AG09309 (cell line): ENCODE measurements around the gene MYL10.

Source experiments
- DNase-seq: peaks from one replicate; pipeline ENCODE4 v3.0.0-alpha.2; 2010; ENCODE audit warnings: low read depth
- H3K4me3 ChIP-seq: 2 replicates; pipeline ENCODE4 v1.5.1; 2011; ENCODE audit warnings: mild to moderate bottlenecking, low read depth, low read length, moderate library complexity; ENCODE audit not compliant: control insufficient read depth
- TF ChIP-seq, protein P1 (sequence below): IDR thresholded peaks from 2 replicates; pipeline ENCODE4 v1.5.1; 2011; ENCODE audit warnings: mild to moderate bottlenecking, low read depth, low read length, inconsistent platforms; ENCODE audit not compliant: insufficient read depth, control insufficient read depth; ENCODE audit errors: missing control alignments

MYL10 gene

GRCh38 chr7:101631224-101631714, 2.2 kb upstream of the MYL10 start:
- no peak for DNase-seq
- TF ChIP-seq, protein P1, sequence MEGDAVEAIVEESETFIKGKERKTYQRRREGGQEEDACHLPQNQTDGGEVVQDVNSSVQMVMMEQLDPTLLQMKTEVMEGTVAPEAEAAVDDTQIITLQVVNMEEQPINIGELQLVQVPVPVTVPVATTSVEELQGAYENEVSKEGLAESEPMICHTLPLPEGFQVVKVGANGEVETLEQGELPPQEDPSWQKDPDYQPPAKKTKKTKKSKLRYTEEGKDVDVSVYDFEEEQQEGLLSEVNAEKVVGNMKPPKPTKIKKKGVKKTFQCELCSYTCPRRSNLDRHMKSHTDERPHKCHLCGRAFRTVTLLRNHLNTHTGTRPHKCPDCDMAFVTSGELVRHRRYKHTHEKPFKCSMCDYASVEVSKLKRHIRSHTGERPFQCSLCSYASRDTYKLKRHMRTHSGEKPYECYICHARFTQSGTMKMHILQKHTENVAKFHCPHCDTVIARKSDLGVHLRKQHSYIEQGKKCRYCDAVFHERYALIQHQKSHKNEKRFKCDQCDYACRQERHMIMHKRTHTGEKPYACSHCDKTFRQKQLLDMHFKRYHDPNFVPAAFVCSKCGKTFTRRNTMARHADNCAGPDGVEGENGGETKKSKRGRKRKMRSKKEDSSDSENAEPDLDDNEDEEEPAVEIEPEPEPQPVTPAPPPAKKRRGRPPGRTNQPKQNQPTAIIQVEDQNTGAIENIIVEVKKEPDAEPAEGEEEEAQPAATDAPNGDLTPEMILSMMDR, result no peak
- H3K4me3 ChIP-seq, result no peak overlapping the region

GRCh38 chr7:101630591-101630990, 1.5 kb upstream of the MYL10 start:
- TF ChIP-seq, protein P1, result no peak
- DNase-seq, result no peak
- H3K4me3 ChIP-seq, result no peak overlapping the region

- no peak for DNase-seq
- H3K4me3 ChIP-seq, result no peak overlapping the region
- TF ChIP-seq, protein P1, result no peak
Measured at GRCh38 chr7:101628522-101628921, 574 bp downstream of the MYL10 start.

- H3K4me3 ChIP-seq, result no peak overlapping the region
- TF ChIP-seq, protein P1, result no peak
- no peak for DNase-seq
Measured at GRCh38 chr7:101626758-101627157, 2.3 kb downstream of the MYL10 start.

DNA sequence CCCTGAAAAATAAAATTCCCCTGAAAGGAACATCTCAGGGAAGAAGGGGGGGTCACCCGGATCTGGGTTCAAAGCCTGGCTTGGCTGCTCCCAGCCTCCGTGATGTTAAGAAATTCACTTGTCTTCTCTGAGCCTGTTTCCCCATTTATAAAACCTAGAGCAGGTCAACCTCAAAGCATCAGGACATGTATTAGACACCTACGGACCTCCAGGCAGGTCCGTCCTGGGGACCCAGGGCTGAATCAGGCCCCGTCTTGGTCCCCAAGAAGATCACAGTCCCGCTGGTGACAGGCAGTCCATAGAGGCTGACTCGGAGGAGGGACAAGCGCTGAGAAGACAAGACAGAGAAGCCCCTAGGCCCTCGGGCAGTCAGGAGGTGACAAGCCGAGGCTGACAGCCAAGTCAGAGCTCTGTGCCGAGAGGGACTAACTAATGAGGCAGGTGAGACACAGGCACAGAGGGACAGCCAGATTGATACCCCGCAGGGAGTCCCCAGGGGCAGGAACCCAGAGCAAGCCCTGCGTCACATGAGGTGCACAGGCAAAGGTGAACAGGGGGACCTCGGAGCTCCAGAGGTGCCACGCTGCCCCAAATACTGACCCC, 2.9 kb downstream of the MYL10 start:
- TF ChIP-seq, protein P1, result no peak
- DNase-seq, result no peak
- no peak overlapping the region for H3K4me3 ChIP-seq

DNA sequence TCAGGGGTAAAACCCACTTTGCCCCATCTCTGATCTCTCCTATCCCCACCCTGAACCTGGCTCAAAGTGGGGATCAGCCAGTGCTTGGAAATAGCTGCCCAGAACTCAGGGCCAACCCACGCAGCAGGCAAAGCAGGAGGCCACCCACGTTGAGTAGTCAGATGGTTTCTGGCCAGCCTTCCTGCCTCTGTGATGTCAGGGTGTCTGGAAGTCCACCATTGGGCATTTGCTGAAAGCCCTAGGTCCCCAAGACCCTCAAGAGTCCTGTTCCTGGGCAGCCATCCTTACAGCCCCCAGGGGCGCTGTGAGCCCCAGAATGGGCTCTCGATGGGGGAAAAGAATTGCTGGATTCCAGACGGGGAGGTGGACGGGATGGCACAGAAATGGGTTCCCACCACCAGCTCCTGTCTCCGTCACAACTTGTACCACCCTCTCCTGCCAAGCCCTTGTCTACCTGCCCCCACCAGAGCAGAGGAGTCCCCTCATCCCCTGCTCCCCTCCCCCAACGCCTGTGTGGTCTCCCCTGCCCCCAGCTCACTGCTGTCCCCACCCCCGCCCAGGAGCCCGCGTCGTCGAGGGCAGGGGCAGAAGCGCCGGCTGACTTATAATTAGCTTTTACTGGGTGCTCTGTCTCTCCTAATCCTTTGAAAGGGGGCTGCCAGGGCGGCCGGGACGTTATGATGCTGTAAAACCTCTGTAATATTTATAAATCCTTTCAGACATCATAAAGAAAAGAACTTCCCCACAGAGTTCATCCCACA, 3.9 kb downstream of the MYL10 start:
- no peak for DNase-seq
- TF ChIP-seq, protein P1, result peak; percentile 34

More for the DNA sequence above, 3.9 kb downstream of the MYL10 start:
- no peak overlapping the region for H3K4me3 ChIP-seq
